Motor neuron (in vitro differentiated cells): ENCODE measurements around the gene RAD51B. TPM values are rescaled to one million over a fixed set of nuclear protein-coding genes. Genes with fewer than 3 reads are reported as not detected.

Source experiments
- ATAC-seq, 8 experiments: fragments of 200-7000 bp; cut with Tn5 transposase; replicated peaks in 6 of 8; 2 replicates each; pipeline ENCODE4 v1.8.0; 2021; ENCODE audit warnings: mild to moderate bottlenecking in 8 of 8, moderate library complexity in 8 of 8
- H3K27ac ChIP-seq, 2 donors: fragments of 250-450 bp; sonication (Bioruptor Pico); 2 replicates each; pipeline ENCODE4 v1.9.0; 2021; ENCODE audit warnings: antibody characterized with exemption in 2 of 2, mild to moderate bottlenecking in 2 of 2, moderate library complexity in 1 of 2
- H3K4me1 ChIP-seq, 2 donors: fragments of 250-450 bp; sonication (Bioruptor Pico); replicated peaks in 1 of 2; 2 replicates each; pipeline ENCODE4 v1.6.1; 2021; ENCODE audit warnings: antibody characterized with exemption in 2 of 2, mild to moderate bottlenecking in 2 of 2, moderate library complexity in 1 of 2
- H3K4me3 ChIP-seq, 5 donors: fragments of 250-450 bp; sonication (Bioruptor Pico); 2 replicates each; pipeline ENCODE4 v1.9.0; 2021; ENCODE audit warnings: antibody characterized with exemption in 5 of 5, mild to moderate bottlenecking in 5 of 5, moderate library complexity in 4 of 5
- WGBS, 10 experiments: fragments of 450-650 bp; shearing (Covaris generic); methylation state at CpG; one replicate each; pipeline ENCODE4 v1.0.0; 2022; 5-methylcytosine and 5-hydroxymethylcytosine counted together
- in situ Hi-C, 9 experiments: fragments of 400-800 bp; cut with MboI; loops; one replicate each; pipeline ENCODE4 v1.15.0; 2021; ENCODE audit warnings: low sequenced_read_pairs in 9 of 9, low pct_unique_long_range_greater_than_20kb in 2 of 9; ENCODE audit not compliant: unreplicated experiment in 9 of 9
- total RNA-seq, 8 experiments: library from RNA; unstranded; fragments of 300-600 nt; gene quantifications; 2 replicates each; pipeline versions ENCODE4 v1.2.3 to v1.2.4, GENCODE V29; 2022

Gene RAD51B
- total RNA-seq, 8 experiments from 2014 or later = 5.4 to 37.7 (median 11.0) TPM

DNA sequence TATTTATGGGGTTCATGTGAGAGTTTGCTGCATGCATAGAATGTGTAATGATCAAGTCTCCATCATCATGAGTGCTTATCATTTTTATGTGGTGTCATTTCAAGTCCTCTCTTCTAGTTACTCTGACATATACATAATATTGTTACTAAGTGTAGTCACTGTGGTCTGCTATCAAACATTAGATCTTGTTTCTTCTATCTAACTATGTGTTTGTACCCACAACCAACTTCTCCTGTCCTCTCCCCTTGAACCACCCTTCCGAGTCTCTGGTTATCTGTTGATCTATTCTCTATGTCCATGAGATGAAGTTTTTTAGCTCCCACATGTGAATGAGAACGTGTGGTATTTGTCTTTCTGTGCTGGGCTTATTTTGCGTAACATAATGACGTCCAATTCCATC lies 107.7 kb downstream of the RAD51B start:
- 67 to 100% (median 83%) methylated on average over 1 to 4 of the region's 4 CpGs; no CpG with 5 or more reads in 1 of the 10 experiments for WGBS, 10 experiments
- ATAC-seq = no peak
- Histone ChIP-seq H3K4me3 (no peak overlapping the region), H3K27ac (no peak overlapping the region), H3K4me1 (no peaks in the 10 kb centered on the region)
- in situ Hi-C loops = loop anchor here in 8 of 9 experiments (25.0 kb wide), 3 partner anchors 310 to 910 kb away; no protein-coding TSS in a partner anchor

DNA sequence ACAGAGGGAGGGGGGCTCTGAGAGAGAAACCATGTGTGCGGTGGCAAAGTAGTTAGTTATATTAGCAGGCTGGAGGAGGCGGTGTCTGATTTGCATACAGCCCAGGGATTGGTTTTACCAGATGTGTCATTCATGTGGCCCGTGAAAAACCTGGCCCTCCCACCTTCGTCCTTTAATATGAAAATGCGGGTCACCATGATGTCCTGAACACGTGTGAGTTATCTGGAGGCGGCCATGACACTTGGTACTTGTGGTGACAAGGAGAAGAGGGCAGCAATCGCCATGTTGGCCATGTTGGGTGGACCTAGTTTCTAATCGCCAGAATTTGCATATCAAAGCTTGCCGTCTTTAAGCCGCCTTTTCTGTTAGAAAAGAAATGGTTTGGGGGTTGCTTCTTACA lies 108.8 kb downstream of the RAD51B start:
- WGBS, 10 experiments = 75 to 96% (median 90%) methylated on average over 2 to 9 of the region's 11 CpGs; no CpG with 5 or more reads in 1 of the 10 experiments
- ATAC-seq = no peak
- Histone ChIP-seq H3K27ac (no peak overlapping the region), H3K4me3 (no peak overlapping the region), H3K4me1 (no peaks in the 10 kb centered on the region)
- in situ Hi-C loops = loop anchor here in 8 of 9 experiments (25.0 kb wide), 3 partner anchors 309 to 909 kb away; no protein-coding TSS in a partner anchor

DNA sequence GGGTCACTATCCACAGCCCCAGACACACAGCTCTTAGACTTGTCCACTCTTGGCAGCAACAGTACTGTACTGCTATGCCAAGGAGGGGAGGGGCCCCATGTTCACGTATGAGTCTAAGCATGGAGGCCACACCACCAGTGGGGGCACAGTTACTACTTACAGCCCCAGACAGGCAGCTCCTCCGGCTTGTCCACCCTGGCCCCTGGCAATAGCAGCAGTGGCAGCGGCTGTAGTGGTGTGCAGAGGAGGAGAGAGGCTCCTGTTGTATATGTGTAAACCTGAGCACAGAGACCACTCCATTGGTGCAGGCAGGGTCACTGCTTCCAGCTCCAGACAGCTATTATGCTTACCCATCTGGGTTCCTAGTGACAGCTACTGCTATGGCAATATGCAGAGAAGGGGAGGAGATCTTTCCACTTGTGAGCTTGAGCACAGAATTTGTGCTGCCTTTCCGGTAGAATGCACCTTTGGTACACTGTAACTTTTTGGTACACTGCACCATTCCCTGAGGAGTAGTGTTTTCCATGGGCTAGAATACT lies 113.2 kb downstream of the RAD51B start:
- in situ Hi-C loops = loop anchor here (10.0 to 25.0 kb wide), 4 partner anchors 305 to 905 kb away; no protein-coding TSS in a partner anchor
- H3K27ac ChIP-seq = no peak overlapping the region
- peak in 5 of 8 experiments; percentile 45 to 82 (median 52) for ATAC-seq
- no peak overlapping the region for H3K4me3 ChIP-seq
- H3K4me1 ChIP-seq = peaks cover 0 to 4% of the 10 kb centered on the region in 2 donors
- 67 to 85% (median 71%) methylated on average over 1 to 2 of the region's 4 CpGs; no CpG with 5 or more reads in 5 of the 10 experiments for WGBS, 10 experiments

DNA sequence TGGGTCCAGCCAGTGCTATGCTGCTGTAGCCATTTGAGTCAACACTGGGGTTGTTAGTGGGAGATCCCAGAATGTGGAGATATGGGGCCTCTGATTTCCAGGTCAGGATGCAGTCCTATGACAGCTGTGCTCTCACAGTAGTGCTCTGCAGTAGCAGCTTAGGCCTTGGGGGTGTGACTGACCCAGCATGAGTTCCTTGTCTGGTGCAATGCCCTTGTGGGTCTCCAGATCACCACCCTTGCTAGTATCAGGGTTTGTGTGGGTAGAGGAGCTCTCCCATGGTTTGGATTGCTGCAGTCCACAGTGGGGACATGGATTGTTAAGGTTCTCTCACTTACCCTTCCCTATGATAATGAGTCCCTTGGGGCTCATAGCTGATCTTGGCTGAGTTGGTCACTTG lies 113.7 kb downstream of the RAD51B start:
- no peak overlapping the region for H3K27ac ChIP-seq
- in situ Hi-C loops = loop anchor here (10.0 to 25.0 kb wide), 4 partner anchors 304 to 904 kb away; no protein-coding TSS in a partner anchor
- H3K4me3 ChIP-seq = no peak overlapping the region
- peak in 3 of 8 experiments; percentile 6 to 18 (median 12) for ATAC-seq
- H3K4me1 ChIP-seq = peaks cover 0 to 6% of the 10 kb centered on the region in 2 donors

DNA sequence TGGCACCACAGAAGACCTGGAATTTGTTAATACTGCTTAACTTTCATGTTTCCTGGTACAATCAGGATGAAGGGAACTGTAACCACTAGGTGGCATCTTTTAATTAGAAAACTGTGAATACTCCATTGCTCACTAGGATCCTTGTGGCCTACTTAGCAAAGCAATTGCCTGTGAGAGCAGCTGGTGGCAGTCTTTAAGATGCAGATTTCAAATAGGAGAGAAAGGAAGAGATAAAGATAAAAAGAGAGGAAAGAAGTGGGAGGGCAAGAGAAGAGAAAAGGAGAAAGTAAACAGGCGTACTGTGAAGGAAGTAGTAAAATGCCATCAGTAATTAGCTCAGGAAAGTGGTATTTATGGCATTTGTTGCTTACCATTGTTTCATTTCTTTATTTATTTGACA lies 114.5 kb downstream of the RAD51B start:
- in situ Hi-C loops = loop anchor here (10.0 to 25.0 kb wide), 4 partner anchors 303 to 903 kb away; no protein-coding TSS in a partner anchor
- 0 to 80% (median 40%) methylated on average over 1 of the region's 1 CpG; no CpG with 5 or more reads in 2 of the 10 experiments for WGBS, 10 experiments
- H3K27ac ChIP-seq = no peak overlapping the region
- ATAC-seq = peak; percentile 74 to 93 (median 82)
- peaks cover 0 to 7% of the 10 kb centered on the region in 2 donors for H3K4me1 ChIP-seq
- H3K4me3 ChIP-seq = no peak overlapping the region

DNA sequence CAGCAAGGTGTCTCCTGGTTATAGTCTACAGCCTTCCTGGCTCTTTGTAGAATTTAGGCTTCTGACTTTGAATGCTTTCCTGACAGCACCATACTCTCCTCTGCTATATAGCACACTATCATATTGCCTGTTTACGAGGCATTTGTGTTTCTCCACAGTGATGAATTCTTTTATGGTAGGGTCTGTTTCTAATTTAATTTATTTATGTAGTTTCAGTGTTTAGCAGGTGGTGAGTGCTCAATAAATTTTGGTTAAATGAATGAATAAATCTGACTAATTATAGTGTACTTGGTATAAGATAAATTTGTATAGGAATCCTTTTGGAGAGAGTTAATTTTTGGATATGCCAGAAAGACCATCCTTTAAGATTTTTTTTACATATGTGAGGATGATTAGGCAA lies 115.3 kb downstream of the RAD51B start:
- H3K4me1 ChIP-seq = peaks cover 0 to 7% of the 10 kb centered on the region in 2 donors
- no peak overlapping the region for H3K27ac ChIP-seq
- no peak for ATAC-seq
- 57 to 100% (median 100%) methylated on average over 1 of the region's 1 CpG; no CpG with 5 or more reads in 4 of the 10 experiments for WGBS, 10 experiments
- H3K4me3 ChIP-seq = no peak overlapping the region
- in situ Hi-C loops = loop anchor here (10.0 to 25.0 kb wide), 4 partner anchors 302 to 902 kb away; no protein-coding TSS in a partner anchor

DNA sequence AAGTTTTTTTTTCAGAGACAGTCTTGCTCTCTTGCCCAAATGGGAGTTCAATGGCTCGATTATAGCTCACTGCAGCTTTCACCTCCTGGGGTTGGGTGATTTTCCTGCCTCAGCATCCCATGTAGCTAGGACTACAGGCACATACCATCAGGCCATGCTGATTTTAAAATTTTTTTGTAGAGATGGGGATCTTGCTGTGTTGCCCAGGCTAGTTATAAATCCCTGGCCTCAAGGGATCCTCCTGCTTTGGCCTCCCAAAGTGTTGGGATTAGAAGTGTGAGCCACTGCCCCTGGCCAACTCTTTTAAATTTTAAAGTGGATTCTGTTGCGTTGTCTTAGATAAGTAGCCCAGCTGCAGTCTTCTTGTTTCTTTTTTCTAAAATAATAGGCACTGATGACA lies 115.8 kb downstream of the RAD51B start:
- WGBS, 10 experiments = 90 to 100% (median 96%) methylated on average over 1 to 2 of the region's 2 CpGs; no CpG with 5 or more reads in 6 of the 10 experiments
- no peak for ATAC-seq
- in situ Hi-C loops = loop anchor here (10.0 to 25.0 kb wide), 4 partner anchors 302 to 902 kb away; no protein-coding TSS in a partner anchor

DNA sequence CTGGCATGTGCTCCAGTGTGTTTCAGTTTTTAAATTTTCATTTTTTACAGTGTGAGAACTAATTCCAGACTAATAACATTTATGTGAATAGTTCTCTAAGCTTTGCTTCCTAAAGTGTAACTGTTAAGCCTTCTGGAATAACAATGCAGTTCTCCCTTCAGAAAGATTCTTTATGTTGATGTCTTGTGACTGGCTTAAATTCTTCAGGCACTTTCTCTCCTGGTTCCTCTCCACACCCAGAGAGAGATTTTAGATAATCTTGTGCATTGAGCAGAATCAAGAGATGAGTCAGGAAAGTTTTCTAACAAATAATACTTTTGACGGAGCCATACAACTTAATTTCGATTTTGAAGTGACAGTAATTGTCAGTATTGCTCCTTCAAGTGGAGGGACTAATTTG lies 118.5 kb downstream of the RAD51B start:
- no peak overlapping the region for H3K27ac ChIP-seq
- ATAC-seq = peak in 2 of 8 experiments; percentile 16 to 40
- H3K4me1 ChIP-seq = peaks cover 17 to 18% of the 10 kb centered on the region in 2 donors
- in situ Hi-C loops = loop anchor here (10.0 to 25.0 kb wide), 4 partner anchors 299 to 899 kb away; no protein-coding TSS in a partner anchor
- H3K4me3 ChIP-seq = no peak overlapping the region
- WGBS, 10 experiments = 0 to 100% (median 63%) methylated on average over 1 to 2 of the region's 2 CpGs; no CpG with 5 or more reads in 3 of the 10 experiments

More for the DNA sequence above, 115.8 kb downstream of the RAD51B start:
- Histone ChIP-seq H3K27ac (no peak overlapping the region), H3K4me3 (no peak overlapping the region), H3K4me1 (peaks cover under 1 to 9% of the 10 kb centered on the region in 2 donors)

DNA sequence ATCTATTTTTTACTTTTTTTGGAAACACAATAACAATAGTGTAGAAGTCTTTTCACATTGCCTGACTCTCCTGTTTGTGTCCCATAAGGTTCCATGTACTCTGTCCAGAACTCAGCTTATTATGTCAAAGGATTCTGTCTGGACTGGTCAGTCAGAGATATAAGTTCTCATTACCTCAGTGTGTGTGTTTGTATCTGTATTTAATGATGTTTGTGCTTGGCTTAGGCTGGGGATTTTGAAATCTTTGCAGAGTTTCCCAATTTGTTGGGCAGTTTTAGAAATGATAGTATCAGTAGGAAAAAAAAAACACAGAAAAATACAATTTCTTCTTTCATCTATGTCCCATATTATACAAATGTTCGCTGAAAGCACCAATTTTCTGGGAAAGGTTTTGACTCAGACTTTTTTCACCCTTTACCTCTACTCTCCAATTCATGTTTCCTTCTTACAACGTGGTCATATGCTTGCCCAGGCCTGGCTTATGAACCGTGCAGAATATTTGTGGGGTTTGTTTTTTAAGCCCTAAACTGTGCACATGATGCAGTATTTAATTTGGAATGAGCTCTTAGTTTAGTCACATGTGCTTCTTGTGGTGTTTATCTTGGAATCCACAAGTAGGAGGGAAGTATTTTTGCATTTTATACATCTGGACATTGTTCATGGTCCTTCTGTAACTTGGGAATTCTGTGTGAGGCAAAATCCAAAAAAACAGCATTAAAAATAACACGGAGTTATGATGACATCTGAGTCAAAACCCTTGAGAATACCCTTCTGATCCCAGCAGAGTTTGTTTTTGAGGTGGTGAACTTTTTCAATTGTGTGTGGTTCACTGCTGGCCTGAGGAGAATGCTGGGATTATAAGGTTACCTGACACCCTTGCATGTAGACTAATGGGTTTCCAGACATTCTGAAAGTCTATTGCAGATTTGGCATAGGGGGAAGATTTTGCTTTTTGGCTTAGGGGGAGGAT lies 121.2 kb downstream of the RAD51B start:
- in situ Hi-C loops = loop anchor here in 8 of 9 experiments (10.0 to 25.0 kb wide), 4 partner anchors 297 to 897 kb away; no protein-coding TSS in a partner anchor
- Histone ChIP-seq H3K4me1 (peaks cover 20 to 25% of the 10 kb centered on the region in 2 donors), H3K4me3 (no peak overlapping the region), H3K27ac (peak overlapping the region; percentile 39 to 63)
- ATAC-seq = peak; percentile 11 to 36 (median 16)
- WGBS, 10 experiments = 0 to 46% (median 23%) methylated on average over 2 to 4 of the region's 4 CpGs

DNA sequence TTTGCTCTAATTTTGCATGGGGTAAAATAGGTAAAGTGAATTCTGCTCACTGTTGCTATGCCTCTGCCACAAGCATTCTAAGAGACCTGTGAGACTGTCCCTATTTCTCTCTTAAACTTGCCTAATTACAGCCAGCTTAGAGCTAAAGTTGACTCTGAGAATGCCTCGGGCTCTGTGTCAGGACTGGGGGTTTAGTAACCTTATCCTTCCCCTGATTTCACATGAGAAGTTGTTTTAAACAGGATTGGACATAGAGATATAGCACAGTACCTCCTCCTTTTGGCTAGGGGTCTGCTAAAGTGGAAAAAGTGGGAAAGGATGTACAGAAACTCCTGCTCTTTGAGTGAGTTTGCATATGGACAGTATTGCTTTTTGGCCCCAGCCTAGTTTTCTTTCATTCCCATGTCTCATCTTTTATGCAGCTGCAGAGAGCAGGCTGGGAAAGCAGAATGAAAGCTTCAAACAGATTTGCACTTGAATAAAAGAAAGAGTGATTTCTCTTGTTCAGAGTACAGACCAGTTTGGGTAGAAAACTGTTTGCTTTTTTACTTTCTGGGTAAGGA lies 122.0 kb downstream of the RAD51B start:
- ATAC-seq = peak; percentile 38 to 90 (median 82)
- 0 to 20% (median 0%) methylated on average over 1 of the region's 1 CpG; no CpG with 5 or more reads in 4 of the 10 experiments for WGBS, 10 experiments
- in situ Hi-C loops = loop anchor here in 8 of 9 experiments (10.0 to 25.0 kb wide), 4 partner anchors 296 to 896 kb away; no protein-coding TSS in a partner anchor
- Histone ChIP-seq H3K4me3 (no peak overlapping the region), H3K27ac (peak overlapping the region; percentile 39 to 63), H3K4me1 (peaks cover 20 to 25% of the 10 kb centered on the region in 2 donors)

DNA sequence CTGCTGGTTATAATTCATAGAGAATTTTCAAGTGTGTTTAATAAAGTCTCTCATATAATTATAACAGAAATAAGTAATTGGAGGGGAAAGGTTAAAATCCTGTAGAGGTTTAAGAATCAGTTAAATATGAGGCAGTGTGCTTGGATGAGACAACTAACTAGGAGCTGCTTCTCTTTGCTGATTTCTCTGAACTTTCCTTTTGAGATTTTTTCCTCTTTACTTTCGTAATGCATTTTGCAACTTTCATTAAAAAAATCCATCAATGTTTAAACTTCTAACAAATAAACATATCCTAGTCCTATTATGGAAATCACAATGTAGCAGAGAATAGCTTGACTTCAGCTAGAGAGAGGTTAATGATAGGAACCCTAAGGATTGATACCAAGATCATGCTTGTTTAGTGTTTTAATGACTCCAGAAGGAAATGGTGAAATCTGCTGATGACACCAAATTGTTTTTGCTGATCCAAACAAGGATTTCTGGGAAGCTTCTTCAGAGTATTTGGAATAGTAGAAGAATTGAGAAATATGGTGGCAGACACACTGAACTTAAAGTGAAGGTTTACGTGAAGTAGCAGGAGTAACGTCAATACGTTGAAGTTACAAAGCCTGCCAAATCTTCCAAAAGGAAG lies 122.6 kb downstream of the RAD51B start:
- Histone ChIP-seq H3K4me1 (peaks cover 20 to 25% of the 10 kb centered on the region in 2 donors), H3K4me3 (no peak overlapping the region), H3K27ac (peak overlapping the region; percentile 34 to 63)
- in situ Hi-C loops = loop anchor here in 8 of 9 experiments (10.0 to 25.0 kb wide), 4 partner anchors 295 to 895 kb away; no protein-coding TSS in a partner anchor
- ATAC-seq = peak in 4 of 8 experiments; percentile 6 to 9 (median 8)
- 13 to 89% (median 40%) methylated on average over 1 to 4 of the region's 4 CpGs; no CpG with 5 or more reads in 1 of the 10 experiments for WGBS, 10 experiments

DNA sequence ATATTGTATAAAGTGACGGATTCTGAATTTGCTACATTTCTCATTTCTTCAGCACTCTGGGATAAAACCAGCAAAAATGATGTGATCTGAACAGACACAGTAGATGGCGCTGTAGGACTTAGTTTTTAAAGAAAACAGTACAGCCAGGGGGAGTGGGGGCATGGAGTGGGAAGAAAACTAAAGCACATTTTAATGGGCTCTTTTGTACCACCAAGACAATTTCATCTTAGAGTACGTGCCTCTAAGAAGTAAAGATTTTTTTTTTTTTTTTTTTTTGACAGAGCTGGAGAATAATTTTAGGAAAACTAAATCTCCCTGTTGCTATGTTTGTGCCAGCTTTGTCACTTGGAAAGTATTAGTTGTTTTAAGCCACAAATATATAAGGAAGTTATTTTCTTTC lies 124.4 kb downstream of the RAD51B start:
- H3K27ac ChIP-seq = no peak overlapping the region
- 0 to 13% (median 4%) methylated on average over 1 to 3 of the region's 3 CpGs for whole genome bisulfite sequencing, 10 experiments
- no peak overlapping the region for H3K4me3 ChIP-seq
- ATAC-seq = peak; percentile 38 to 77 (median 58)
- peaks cover 17 to 25% of the 10 kb centered on the region in 2 donors for H3K4me1 ChIP-seq
- in situ Hi-C loops = loop anchor here in 8 of 9 experiments (10.0 to 25.0 kb wide), 4 partner anchors 293 to 893 kb away; no protein-coding TSS in a partner anchor
